NCI-H774 (cell line): ENCODE data around the gene TTL.
"Not testable (repeated sequence)": the region's sequence is repeated elsewhere in the genome, so short reads cannot be mapped to it uniquely, and the experiment has no call there.

Source experiments
- DNase-seq: peaks from one replicate; lab custom pipeline; 2025; lab: John Stamatoyannopoulos, UW

TTL gene

GRCh38 chr2:112474844-112475486 lies 7.0 kb upstream of the TTL start:
- DNase-seq: no peak

DNA sequence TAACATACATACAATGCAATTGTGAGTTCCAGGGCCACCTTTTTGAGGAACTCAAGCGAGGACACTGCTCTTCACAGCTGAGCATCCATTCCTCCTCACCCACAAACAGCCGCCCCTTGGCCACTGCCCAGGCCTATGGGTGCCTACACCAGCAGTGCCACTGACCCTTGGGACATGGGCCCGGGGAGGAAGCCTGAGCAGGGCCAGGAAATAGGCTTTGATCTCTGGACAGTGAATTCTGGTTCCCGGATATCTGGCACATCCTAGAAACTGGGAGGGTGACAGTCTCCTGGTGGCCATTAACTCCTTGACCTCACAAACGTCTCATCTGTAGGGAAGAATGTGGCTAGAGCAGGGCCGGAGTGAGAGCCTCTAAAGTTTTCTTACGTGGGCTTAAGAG lies 5.5 kb upstream of the TTL start:
- DNase-seq: no peak

DNA sequence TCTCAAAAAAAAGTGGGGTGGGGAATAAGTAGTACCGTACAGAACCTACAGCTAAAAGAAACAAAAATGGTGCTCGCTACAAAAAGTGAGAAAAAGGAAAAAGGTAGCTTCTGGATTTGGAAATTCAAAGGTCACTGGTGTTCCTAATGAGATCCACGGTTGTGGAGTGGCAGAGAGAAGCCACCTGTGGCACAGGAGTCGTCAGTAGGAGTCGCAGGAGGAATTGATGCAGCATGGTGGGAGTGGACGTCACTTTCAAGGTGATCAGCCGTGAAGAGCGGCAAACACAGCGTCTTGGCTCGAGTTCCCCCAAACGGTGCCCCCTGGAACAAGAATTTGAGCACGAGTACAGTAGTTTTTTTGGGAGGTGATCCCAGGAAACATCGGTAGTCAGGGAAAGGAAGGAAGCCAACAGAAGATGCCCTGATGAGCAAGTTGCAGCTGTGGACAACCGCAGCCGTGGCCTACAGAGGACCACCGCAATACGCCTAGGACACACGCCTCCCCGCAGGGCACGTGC lies 1.4 kb upstream of the TTL start:
- DNase-seq: no peak

DNA sequence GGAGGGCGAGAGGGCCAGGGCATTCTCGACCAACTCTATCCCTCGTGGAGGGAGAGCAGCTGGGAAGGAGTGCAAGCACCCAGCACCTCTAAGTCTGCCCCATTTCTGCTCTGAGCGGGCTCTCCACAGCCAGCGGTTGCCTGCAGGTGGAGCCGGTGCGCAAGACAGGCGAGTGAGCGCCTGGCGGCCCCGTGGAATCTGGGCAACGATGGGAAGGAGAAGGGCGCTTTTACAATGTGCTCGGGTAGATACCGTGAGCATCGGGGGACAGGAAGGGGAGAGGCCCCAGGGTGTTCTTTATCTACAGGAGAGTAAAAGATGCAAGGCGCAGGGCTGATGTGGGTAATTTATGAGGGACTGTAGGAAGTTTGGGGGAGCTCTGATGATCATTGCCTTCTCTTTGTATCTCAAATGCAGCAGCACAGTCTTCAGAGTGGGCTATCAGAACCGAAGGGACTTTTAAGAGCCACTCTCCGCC lies 867 bp upstream of the TTL start:
- peak; percentile 58 for DNase-seq

- DNase-seq: peak; percentile 52
Measured at GRCh38 chr2:112482309-112483041, 519 bp downstream of the TTL start.

GRCh38 chr2:112483042-112483473 lies 1.1 kb downstream of the TTL start:
- DNase-seq: peak; percentile 16

GRCh38 chr2:112483831-112484230 lies 1.9 kb downstream of the TTL start:
- no peak for DNase-seq

DNA sequence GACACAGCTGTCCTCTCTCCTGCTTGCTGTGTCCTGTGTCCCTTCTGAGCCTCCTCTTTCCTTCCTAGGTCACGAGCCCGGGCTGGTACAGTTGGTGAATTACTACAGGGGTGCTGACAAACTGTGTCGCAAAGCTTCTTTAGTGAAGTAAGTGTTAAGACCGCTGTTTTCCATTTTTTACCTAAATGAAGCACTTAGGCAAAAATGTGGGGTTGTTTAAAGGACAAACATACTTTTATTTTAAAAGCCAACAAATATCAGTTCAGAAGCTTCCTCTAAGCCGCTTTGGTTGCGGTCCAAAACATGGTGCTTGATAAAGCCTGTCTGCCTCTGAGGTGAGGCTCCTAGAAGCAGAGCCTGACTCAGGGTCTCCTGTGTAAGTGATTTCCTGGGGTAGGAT lies 3.9 kb downstream of the TTL start:
- DNase-seq: no peak

DNA sequence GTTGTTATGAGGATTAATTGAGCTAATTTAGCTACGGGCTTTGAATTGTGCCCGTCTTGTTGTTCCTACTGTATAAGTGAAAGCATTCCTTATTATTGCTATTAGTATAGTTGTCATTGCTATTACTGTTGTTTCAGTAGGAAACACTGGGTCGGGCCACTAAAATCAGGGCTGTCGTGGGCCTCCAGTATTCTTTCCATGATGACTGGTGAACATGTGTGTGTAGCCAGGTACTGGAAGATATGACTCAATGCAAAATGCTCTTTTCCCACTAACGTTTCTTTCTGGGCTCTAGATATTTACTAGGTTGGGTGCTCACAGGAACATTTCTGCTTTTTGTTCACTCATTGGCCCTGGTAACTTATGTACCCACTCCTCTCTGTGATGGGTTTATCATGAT lies 4.9 kb downstream of the TTL start:
- no peak for DNase-seq

- no peak for DNase-seq
Measured at GRCh38 chr2:112487444-112487961, 5.5 kb downstream of the TTL start.

DNA sequence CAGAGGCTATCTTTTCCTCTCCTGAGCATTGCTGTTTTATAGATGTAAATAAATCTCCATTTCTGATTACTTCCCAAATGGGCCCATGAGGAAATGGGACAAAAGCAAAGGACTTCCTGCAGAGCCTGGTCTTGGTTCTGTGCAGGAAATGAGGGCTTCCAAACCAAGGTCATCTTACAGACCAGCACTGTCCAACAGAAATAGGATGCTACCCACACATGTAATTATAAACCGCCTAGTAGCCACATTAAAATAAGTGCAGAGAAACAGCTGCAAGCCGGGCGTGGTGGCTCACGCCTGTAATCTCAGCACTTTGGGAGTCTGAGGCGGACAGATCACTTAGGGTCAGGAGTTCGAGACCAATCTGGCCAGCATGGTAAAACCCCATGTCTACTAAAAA lies 6.2 kb downstream of the TTL start:
- no peak for DNase-seq

DNA sequence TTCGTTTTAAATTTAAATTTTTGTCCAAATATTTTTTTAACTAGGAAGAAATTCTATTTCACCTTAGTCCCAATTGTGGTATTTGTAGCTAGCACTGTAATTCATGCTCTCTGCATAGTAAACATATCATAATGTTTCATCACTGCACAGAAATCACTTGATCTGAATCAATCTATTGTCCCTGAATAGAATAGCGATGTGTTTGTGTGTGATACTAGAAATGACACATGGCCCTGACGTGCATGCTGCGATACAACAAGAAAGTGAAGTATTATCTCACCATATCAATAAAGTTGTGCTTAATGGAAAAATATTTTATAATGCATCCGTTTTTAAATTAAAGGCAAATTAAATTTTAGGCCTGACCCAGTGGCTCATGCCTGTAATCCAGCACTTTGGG lies 10.0 kb downstream of the TTL start:
- DNase-seq: no peak

- DNase-seq: no peak
Measured at GRCh38 chr2:112493048-112493447, 11.1 kb downstream of the TTL start.

DNA sequence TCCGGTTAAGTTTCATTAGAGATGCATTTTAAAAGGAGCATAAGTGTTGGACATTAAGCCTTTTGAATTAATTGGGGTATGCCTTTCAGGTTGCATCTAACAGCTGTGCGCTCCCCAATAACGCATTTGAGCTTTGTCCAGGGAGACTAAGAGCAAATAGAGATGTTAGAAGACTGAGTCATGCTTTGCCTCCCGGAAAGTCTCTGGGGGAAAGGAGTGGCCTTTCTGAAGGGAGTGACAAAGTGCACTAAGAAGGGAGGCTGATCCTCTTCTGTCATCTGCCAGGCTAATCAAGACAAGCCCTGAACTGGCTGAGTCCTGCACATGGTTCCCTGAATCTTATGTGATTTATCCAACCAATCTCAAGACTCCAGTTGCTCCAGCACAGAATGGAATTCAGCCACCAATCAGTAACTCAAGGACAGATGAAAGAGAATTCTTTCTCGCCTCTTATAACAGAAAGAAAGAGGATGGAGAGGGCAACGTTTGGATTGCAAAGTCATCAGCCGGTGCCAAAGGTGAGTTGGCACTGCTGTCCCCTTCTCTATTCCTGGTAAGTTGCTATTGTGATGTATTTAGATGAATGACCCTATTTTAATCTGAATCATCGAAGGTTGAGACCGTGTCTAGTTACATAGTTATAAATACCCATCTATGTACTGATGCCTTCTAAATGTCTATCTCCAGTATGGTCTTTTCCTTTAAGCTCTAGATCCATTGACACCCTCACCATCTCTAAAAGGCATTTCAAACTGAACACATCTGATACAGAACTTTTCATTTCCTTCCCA lies 12.1 kb downstream of the TTL start:
- no peak for DNase-seq

GRCh38 chr2:112494828-112495227 lies 12.9 kb downstream of the TTL start:
- no peak for DNase-seq

DNA sequence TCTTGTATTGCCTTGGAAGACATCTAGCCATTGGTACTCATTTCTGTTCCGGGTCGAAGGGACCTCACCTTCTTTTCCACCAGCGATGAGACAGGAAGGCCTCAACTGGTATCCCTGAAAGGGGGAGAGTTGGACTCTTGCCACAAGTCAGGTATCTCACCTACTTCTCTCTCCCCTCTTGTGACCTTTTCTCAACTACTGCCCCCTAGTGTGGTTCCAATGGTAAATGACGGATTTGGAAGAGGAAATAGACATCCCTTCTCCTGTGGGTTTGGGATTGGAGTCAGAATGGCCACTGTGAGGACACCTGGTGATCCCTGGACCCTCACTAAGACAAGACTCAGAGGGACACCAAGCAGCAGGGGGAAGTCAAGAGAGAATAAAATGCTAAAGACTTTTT lies 13.9 kb downstream of the TTL start:
- not testable (repeated sequence) for DNase-seq

DNA sequence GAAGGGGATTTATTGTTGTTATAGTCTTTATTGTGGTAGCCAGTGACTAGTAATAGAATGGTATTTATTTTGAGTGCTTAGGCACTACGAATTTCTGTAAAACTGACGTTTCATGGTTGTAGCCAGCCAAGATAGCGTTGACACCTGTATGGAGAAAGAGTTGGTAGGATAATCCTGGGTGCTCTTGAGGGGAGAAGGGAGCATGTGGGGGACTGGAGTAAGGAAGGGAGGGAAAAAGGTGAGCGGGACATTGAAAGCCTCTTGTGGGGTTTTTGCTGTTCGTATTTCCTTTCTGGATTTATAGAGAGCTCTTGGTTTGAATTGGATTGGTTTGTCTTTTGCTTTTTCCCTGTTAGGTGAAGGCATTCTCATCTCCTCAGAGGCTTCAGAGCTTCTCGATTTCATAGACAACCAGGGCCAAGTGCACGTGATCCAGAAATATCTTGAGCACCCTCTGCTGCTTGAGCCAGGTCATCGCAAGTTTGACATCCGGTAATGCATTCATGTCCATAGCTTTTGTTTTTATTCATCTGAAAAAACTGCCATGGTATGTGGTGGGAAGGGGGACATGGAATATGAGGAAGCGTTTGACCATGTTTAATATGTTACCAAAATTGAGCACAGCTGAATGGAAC lies 19.0 kb downstream of the TTL start:
- peak; percentile 5 for DNase-seq

- DNase-seq: not testable (repeated sequence)
Measured at GRCh38 chr2:112509239-112509998, 27.5 kb downstream of the TTL start.

DNA sequence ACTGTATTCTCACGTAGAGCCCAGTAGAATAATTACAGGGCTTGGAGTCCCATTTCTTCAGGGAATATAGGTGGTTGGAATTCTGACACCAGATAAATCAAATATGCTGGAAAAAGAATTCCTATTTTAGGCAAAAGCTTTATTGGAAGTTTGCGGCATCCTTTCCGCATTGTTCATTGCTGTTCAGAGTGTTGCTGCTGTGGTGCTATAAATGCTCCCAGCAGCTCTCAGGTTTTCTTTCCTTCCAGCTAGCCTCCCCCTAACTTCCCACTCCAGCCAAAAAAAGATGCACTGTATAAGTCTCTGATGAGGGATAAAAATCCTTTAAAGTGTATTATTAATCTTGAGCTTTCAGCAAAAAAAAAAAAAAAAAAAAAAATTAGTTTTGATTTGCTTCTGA lies 34.8 kb downstream of the TTL start:
- DNase-seq: no peak

DNA sequence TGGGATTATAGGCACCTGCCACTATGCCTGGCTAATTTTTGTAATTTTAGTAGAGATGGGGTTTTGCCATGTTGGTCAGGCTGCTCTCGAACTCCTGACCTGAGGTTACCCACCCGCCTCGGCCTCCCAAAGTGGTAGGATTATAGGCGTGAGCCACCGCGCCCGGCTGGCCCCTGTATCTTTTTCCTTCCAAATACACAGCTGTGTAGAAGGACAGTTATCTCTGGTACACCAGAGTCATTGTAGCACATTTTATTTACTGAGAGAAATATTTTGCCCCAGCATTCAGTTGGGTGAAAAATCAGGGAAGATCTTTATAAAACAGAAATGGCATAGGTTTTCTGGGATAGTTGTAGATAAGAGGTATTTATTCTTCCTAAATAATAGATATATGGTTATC lies 36.9 kb downstream of the TTL start:
- DNase-seq: no peak

- no peak for DNase-seq
Measured at GRCh38 chr2:112519506-112519905, 37.5 kb downstream of the TTL start.
